Measurements from ENCODE around the gene OSGIN1.

OSGIN1 gene

GRCh38 chr16:83981799-83982198 lies 28.8 kb downstream of the OSGIN1 start:
- Histone ChIP-seq H3K27me3 (peaks cover 31% of the 10 kb centered on the region), H3K9me3 (no peaks in the 10 kb centered on the region; the same call in none of the 2 replicates), H3K4me3 (ENCODE audit: low read depth, low read length) (no peak overlapping the region), H3K36me3 (no peaks in the 10 kb centered on the region), H3K4me1 (no peaks in the 10 kb centered on the region)
- no peak for DNase-seq
- no peak for TF ChIP-seq CTCF (IDR thresholded peaks at IDR 0.05; ENCODE audit: low read depth, low read length)

- no peak for DNase-seq
- TF ChIP-seq CTCF (IDR thresholded peaks at IDR 0.05; ENCODE audit: low read depth, low read length): no peak
- Histone ChIP-seq H3K4me3 (ENCODE audit: low read depth, low read length) (no peak overlapping the region), H3K9me3 (no peaks in the 10 kb centered on the region; the same call in none of the 2 replicates), H3K27me3 (peaks cover 48% of the 10 kb centered on the region), H3K36me3 (no peaks in the 10 kb centered on the region), H3K4me1 (no peaks in the 10 kb centered on the region)
Measured at GRCh38 chr16:83983491-83983890, 30.5 kb downstream of the OSGIN1 start.

GRCh38 chr16:83989300-83989699 lies 36.3 kb downstream of the OSGIN1 start:
- TF ChIP-seq CTCF (IDR thresholded peaks at IDR 0.05; ENCODE audit: low read depth, low read length): no peak
- peaks cover 58% of the 10 kb centered on the region for H3K27me3 ChIP-seq

GRCh38 chr16:83990492-83990891 lies 37.5 kb downstream of the OSGIN1 start:
- H3K4me3 ChIP-seq (ENCODE audit: low read depth, low read length): no peak overlapping the region

More at GRCh38 chr16:83989300-83989699, 36.3 kb downstream of the OSGIN1 start:
- no peaks in the 10 kb centered on the region for H3K9me3 ChIP-seq
- 0 out of 2 replicates have a peak, but pooled peaks cover 6% of the 10 kb centered on the region for H3K4me1 ChIP-seq
- peak; percentile 62 for DNase-seq
- no peaks in the 10 kb centered on the region for H3K36me3 ChIP-seq
- H3K4me3 ChIP-seq (ENCODE audit: low read depth, low read length): no peak overlapping the region

GRCh38 chr16:83992624-83993023 lies 39.6 kb downstream of the OSGIN1 start:
- H3K4me1 ChIP-seq: 0 out of 2 replicates have a peak, but pooled peaks cover 6% of the 10 kb centered on the region
- DNase-seq: no peak
- no peak overlapping the region for H3K4me3 ChIP-seq (ENCODE audit: low read depth, low read length)
- H3K27me3 ChIP-seq: peaks cover 34% of the 10 kb centered on the region
- TF ChIP-seq CTCF (IDR thresholded peaks at IDR 0.05; ENCODE audit: low read depth, low read length): no peak
- no peaks in the 10 kb centered on the region for H3K9me3 ChIP-seq
- H3K36me3 ChIP-seq: no peaks in the 10 kb centered on the region

More at GRCh38 chr16:83990492-83990891, 37.5 kb downstream of the OSGIN1 start:
- no peaks in the 10 kb centered on the region for H3K36me3 ChIP-seq
- TF ChIP-seq CTCF (IDR thresholded peaks at IDR 0.05; ENCODE audit: low read depth, low read length): no peak
- H3K4me1 ChIP-seq: 0 out of 2 replicates have a peak, but pooled peaks cover 6% of the 10 kb centered on the region
- peaks cover 51% of the 10 kb centered on the region for H3K27me3 ChIP-seq
- no peak for DNase-seq
- H3K9me3 ChIP-seq: no peaks in the 10 kb centered on the region

GRCh38 chr16:83994087-83994486 lies 41.0 kb downstream of the OSGIN1 start:
- Histone ChIP-seq H3K36me3 (no peaks in the 10 kb centered on the region), H3K27me3 (peaks cover 19% of the 10 kb centered on the region), H3K9me3 (no peaks in the 10 kb centered on the region), H3K4me3 (ENCODE audit: low read depth, low read length) (no peak overlapping the region), H3K4me1 (0 out of 2 replicates have a peak, but pooled peaks cover 5% of the 10 kb centered on the region)
- no peak for TF ChIP-seq CTCF (IDR thresholded peaks at IDR 0.05; ENCODE audit: low read depth, low read length)
- no peak for DNase-seq

Data from BE2C (cell line).